ENCODE results near the gene PRDX1.

PRDX1 gene

DNA sequence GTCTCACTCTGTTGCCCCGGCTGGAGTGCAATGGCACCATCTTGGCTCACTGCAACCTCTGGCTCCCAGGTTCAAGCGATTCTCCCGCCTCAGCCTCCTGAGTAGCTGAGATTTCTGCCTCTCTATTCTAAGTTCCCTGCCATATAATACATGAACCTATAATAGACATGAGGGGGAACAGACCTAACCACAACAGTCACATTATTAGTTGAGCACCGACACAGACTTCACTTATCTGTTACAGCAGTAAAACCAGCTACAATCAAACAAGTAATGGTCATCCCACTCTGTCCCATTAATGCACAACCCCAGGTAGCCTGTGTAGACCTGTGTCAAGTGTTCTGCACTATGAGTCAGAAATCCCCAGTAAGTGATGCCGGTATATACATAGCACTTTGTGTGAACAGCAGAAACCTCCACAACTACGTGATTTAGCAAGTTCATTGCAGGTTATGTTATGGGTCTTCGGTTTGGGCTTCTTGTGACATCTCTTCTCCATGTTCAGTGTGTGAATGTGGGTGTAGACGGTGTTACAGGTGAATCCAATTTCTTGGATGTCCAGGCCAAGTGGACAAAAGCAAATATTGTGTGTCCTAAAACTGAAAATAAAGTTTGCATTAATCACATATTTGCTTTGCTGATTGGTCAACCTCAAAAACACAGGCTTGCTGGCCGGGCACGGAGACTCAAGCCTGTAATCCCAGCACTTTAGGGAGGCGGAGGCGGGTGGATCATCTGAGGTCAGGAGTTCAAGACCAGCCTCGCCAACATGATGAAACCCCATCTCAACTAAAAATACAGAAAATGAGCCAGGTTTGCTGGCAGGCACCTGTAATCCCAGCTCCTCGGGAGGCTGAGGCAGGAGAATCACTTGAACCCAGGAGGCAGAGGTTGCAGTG lies 18.0 kb downstream of the PRDX1 start (continued):
- no peak for TF ChIP-seq TSHZ2 (CRISPR knock-in tag; IDR thresholded peaks at IDR 0.05)
- no peak for TF ChIP-seq SNAI2 (CRISPR knock-in tag; IDR thresholded peaks at IDR 0.05)
- no peak for TF ChIP-seq TCF4 (CRISPR knock-in tag; IDR thresholded peaks at IDR 0.05; ENCODE audit: borderline replicate concordance)
- TF ChIP-seq GLIS3 (CRISPR knock-in tag; IDR thresholded peaks at IDR 0.05) = no peak

GRCh38 chr1:45501505-45501859 lies 20.2 kb downstream of the PRDX1 start:
- no peak for ATAC-seq
- TF ChIP-seq CSDC2 (CRISPR knock-in tag; IDR thresholded peaks at IDR 0.05) = no peak
- no peak for TF ChIP-seq GLIS3 (CRISPR knock-in tag; IDR thresholded peaks at IDR 0.05)
- no peak for TF ChIP-seq PPARA (CRISPR knock-in tag; IDR thresholded peaks at IDR 0.05; ENCODE audit: borderline replicate concordance)
- TF ChIP-seq, protein P1, sequence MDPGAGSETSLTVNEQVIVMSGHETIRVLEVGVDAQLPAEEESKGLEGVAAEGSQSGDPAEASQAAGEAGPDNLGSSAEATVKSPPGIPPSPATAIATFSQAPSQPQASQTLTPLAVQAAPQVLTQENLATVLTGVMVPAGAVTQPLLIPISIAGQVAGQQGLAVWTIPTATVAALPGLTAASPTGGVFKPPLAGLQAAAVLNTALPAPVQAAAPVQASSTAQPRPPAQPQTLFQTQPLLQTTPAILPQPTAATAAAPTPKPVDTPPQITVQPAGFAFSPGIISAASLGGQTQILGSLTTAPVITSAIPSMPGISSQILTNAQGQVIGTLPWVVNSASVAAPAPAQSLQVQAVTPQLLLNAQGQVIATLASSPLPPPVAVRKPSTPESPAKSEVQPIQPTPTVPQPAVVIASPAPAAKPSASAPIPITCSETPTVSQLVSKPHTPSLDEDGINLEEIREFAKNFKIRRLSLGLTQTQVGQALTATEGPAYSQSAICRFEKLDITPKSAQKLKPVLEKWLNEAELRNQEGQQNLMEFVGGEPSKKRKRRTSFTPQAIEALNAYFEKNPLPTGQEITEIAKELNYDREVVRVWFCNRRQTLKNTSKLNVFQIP (CRISPR knock-in tag; IDR thresholded peaks at IDR 0.05; ENCODE audit: borderline replicate concordance, low read depth) = no peak
- TF ChIP-seq CREB5 (CRISPR knock-in tag; IDR thresholded peaks at IDR 0.05; ENCODE audit: low read depth) = no peak
- no peak for TF ChIP-seq ZFP3 (CRISPR knock-in tag; IDR thresholded peaks at IDR 0.05)
- no peak for TF ChIP-seq OSR1 (CRISPR knock-in tag; IDR thresholded peaks at IDR 0.05)

GRCh38 chr1:45499415-45499769 lies 22.3 kb downstream of the PRDX1 start:
- ATAC-seq = peak; percentile 15

More at GRCh38 chr1:45499415-45499769, 22.3 kb downstream of the PRDX1 start:
- TF ChIP-seq CREB5 (CRISPR knock-in tag; IDR thresholded peaks at IDR 0.05; ENCODE audit: low read depth) (no peak), ZFP3 (CRISPR knock-in tag; IDR thresholded peaks at IDR 0.05) (no peak), ZC3H10 (CRISPR knock-in tag; IDR thresholded peaks at IDR 0.05) (no peak), ZFP30 (CRISPR knock-in tag; IDR thresholded peaks at IDR 0.05) (no peak), TCF4 (CRISPR knock-in tag; IDR thresholded peaks at IDR 0.05; ENCODE audit: borderline replicate concordance) (no peak), CSDC2 (CRISPR knock-in tag; IDR thresholded peaks at IDR 0.05) (no peak), ZNF565 (CRISPR knock-in tag; conservative IDR thresholded peaks at IDR 0.05; ENCODE audit: low read depth) (no peak), ESRRG (CRISPR knock-in tag; IDR thresholded peaks at IDR 0.05) (no peak), OSR1 (CRISPR knock-in tag; IDR thresholded peaks at IDR 0.05) (no peak), TSHZ2 (CRISPR knock-in tag; IDR thresholded peaks at IDR 0.05) (no peak), BACH2 (CRISPR knock-in tag; IDR thresholded peaks at IDR 0.05; ENCODE audit: borderline replicate concordance) (no peak), ARNTL (CRISPR knock-in tag; IDR thresholded peaks at IDR 0.05; ENCODE audit: borderline replicate concordance, low read depth) (no peak), SNAI2 (CRISPR knock-in tag; IDR thresholded peaks at IDR 0.05) (no peak), PPARA (CRISPR knock-in tag; IDR thresholded peaks at IDR 0.05; ENCODE audit: borderline replicate concordance) (no peak)
- TF ChIP-seq, protein P2, sequence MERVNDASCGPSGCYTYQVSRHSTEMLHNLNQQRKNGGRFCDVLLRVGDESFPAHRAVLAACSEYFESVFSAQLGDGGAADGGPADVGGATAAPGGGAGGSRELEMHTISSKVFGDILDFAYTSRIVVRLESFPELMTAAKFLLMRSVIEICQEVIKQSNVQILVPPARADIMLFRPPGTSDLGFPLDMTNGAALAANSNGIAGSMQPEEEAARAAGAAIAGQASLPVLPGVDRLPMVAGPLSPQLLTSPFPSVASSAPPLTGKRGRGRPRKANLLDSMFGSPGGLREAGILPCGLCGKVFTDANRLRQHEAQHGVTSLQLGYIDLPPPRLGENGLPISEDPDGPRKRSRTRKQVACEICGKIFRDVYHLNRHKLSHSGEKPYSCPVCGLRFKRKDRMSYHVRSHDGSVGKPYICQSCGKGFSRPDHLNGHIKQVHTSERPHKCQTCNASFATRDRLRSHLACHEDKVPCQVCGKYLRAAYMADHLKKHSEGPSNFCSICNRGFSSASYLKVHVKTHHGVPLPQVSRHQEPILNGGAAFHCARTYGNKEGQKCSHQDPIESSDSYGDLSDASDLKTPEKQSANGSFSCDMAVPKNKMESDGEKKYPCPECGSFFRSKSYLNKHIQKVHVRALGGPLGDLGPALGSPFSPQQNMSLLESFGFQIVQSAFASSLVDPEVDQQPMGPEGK (CRISPR knock-in tag; IDR thresholded peaks at IDR 0.05; ENCODE audit: borderline replicate concordance) = no peak
- TF ChIP-seq, protein P3, sequence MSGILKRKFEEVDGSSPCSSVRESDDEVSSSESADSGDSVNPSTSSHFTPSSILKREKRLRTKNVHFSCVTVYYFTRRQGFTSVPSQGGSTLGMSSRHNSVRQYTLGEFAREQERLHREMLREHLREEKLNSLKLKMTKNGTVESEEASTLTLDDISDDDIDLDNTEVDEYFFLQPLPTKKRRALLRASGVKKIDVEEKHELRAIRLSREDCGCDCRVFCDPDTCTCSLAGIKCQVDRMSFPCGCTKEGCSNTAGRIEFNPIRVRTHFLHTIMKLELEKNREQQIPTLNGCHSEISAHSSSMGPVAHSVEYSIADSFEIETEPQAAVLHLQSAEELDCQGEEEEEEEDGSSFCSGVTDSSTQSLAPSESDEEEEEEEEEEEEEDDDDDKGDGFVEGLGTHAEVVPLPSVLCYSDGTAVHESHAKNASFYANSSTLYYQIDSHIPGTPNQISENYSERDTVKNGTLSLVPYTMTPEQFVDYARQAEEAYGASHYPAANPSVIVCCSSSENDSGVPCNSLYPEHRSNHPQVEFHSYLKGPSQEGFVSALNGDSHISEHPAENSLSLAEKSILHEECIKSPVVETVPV (CRISPR knock-in tag; IDR thresholded peaks at IDR 0.05) = no peak
- TF ChIP-seq, protein P1 (CRISPR knock-in tag; IDR thresholded peaks at IDR 0.05; ENCODE audit: borderline replicate concordance, low read depth) = no peak
